GM20431 (cell line): ENCODE results near the gene SHLD2.
"Not testable (repeated sequence)": the region's sequence is repeated elsewhere in the genome, so short reads cannot be mapped to it uniquely, and the experiment has no call there.

Experiments
- in situ Hi-C: fragments of 300-500 bp; cut with MseI, MboI; formaldehyde crosslinking; loops from one replicate; pipeline ENCODE4 v1.15.0; 2020; ENCODE audit warnings: low sequenced_read_pairs; ENCODE audit not compliant: unreplicated experiment

SHLD2 gene, protein sequence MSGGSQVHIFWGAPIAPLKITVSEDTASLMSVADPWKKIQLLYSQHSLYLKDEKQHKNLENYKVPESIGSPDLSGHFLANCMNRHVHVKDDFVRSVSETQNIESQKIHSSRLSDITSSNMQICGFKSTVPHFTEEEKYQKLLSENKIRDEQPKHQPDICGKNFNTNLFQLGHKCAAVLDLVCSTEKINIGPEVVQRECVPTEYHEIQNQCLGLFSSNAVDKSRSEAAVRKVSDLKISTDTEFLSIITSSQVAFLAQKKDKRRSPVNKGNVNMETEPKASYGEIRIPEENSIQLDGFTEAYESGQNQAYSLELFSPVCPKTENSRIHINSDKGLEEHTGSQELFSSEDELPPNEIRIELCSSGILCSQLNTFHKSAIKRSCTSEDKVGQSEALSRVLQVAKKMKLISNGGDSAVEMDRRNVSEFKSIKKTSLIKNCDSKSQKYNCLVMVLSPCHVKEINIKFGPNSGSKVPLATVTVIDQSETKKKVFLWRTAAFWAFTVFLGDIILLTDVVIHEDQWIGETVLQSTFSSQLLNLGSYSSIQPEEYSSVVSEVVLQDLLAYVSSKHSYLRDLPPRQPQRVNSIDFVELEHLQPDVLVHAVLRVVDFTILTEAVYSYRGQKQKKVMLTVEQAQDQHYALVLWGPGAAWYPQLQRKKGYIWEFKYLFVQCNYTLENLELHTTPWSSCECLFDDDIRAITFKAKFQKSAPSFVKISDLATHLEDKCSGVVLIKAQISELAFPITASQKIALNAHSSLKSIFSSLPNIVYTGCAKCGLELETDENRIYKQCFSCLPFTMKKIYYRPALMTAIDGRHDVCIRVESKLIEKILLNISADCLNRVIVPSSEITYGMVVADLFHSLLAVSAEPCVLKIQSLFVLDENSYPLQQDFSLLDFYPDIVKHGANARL

GRCh38 chr10:87094373-87095235 lies at the start of gene SHLD2, which contains the start of gene GLUD1:
Gene SHLD2, plus strand, starts transcription at chr10:87095206. Its CDS starts 56,149 bp downstream, at chr10:87151355.
Gene GLUD1, minus strand, starts transcription at chr10:87094843. Its CDS starts 74 bp downstream, at chr10:87094769.
- in situ Hi-C loops, result no loop called here

GRCh38 chr10:87045434-87045938 lies 49.5 kb upstream of the SHLD2 start:
- in situ Hi-C loops, result no loop called here

DNA sequence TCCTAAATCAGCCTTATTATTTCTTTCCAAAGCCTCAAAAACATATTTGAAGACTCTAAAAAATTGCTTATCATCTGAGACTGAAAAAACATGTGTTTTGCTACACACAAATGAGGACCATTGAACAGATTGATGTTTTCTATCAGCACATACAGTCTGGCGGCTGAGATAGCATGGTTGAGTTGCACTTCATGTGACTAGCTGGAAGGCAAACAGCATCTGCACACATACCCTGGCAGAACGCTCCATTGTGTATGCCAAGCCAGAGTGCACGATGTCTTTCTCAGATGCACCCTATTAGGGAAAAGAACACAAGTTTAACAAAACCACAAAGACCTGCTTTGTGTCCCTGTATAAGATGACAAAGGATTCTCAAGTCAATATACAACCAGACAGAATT lies 41.9 kb upstream of the SHLD2 start:
- in situ Hi-C loops, result no loop called here

GRCh38 chr10:87053577-87054181 lies 41.3 kb upstream of the SHLD2 start:
- in situ Hi-C loops, result no loop called here

GRCh38 chr10:87054373-87055295 lies 40.4 kb upstream of the SHLD2 start:
- in situ Hi-C loops, result no loop called here

- in situ Hi-C loops, result no loop called here
Observed at GRCh38 chr10:87058171-87058570, 36.8 kb upstream of the SHLD2 start.

DNA sequence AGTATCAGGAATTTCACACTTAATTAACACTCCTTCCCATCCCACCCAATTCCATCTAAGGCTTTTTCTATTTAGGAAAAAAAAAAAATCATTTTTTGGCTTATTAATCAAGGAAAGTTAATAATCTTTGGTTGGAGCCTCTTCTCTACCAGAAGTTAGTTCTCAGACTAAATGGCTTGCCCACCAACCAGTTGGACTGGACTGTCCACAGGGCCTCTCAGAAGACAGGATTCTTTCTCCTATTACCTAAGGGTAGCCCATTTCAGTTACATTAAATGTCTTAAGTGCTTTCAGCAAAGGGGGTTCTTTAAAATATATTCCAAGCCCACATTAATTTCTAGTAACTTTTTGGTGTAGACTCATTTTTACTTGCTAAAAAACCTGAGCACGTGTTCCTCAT lies 35.6 kb upstream of the SHLD2 start:
- in situ Hi-C loops, result no loop called here

DNA sequence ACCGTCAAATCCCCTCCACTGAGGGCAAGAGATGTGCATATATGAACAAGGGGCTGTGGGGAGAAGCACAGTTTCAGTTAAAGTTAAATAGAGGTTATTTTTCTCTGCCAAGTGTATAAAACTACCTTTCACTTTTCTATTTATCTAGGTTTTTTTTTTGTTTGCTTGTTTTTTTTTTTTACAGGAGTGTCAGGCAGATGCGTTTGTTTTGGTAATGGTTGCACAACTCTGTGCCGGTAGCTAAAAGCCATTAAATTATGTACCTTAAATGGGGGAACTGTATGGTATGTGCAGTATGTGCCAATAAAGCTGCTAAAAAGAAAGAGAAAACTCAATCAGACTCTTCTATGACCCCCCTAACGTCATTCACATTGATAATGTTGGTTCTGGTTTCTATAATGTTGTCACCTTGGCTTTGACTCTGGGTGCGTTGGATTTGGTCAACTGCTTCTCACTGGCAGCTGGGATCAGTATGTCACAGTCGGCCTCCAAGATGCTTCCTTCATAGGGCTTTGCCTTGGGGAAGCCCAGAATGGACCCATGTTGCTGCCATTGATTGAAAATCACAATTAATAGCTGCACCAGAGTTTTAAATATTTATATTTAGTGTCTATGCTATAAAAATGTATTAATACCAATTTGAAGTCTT lies 34.6 kb upstream of the SHLD2 start:
- in situ Hi-C loops, result no loop called here

DNA sequence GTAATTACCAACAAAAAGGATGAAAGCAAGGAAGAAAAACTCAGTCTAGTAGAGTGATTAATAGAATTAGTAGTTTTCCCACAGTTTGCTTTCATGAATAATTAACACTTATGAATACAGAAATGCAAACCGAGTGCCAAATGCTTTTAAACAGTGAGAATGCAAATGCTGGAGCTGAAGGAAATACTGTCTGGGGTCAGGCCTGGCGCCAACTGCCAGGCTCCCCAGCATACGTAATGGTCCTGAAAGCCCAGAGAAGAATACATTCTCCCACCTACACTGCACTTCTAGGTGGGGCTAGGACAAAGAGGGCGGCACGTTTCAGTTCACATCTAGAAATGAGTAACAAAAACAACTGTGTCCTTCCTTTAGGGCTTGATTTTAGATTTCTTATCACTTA lies 30.4 kb upstream of the SHLD2 start:
- in situ Hi-C loops, result no loop called here

DNA sequence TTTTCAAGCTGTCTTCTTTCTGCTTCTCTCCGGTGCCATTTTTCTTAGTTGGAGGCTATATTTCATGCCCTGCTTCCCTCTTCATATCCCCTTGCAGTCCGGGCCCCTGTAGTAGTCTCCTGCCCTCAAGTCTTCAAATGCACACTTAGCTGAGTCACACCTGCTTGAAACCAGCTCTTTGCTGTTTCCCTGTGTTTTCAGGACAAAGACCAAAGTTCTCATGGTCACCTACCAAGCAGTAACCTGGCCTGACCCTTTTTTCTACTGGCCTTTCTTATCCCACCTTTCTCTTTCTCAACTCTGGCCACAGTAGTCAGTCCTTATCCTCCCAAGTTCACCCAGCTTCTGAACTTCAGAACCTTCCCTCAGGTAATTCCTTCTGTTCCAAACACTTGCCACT lies 28.8 kb upstream of the SHLD2 start:
- in situ Hi-C loops, result no loop called here

DNA sequence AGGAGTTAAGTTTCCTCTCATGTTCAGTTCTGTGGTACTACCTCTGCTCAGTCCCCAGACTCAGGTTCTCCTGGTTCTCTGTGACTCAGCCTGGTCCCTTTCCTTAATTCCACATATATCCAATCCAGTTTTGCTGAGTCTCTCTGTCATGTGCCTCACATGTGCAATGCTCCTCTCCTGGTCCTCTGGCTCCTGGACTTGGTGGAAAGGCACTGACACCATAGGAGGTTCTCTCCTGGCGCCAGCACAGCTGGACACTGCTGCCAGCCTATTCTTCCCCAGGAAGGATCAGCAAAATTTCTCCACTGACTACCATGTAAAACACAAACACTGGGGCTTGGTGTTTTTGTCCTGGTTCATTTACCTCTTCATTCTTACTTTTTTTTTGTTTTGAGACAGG lies 28.1 kb upstream of the SHLD2 start:
- in situ Hi-C loops, result no loop called here

DNA sequence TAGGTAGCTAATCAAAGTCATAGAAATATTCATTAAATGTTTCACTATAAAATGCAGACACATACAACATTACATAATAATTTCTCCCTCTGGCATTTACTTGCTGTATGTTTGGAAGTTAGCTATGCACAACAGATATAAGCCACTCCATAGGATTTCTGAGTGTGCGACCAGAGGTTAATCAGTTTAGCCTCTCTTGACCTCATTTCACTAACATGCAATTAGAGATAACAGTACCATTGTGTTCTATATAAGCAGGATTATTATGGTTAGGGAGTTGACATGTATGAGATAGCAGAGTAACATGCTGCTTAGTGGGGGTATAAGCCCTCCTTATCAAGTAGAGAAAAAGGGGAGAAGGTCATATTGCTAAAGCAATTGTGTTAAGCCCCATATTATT lies 26.7 kb upstream of the SHLD2 start:
- in situ Hi-C loops, result no loop called here

- in situ Hi-C loops, result no loop called here
Observed at GRCh38 chr10:87072449-87072848, 22.6 kb upstream of the SHLD2 start.

DNA sequence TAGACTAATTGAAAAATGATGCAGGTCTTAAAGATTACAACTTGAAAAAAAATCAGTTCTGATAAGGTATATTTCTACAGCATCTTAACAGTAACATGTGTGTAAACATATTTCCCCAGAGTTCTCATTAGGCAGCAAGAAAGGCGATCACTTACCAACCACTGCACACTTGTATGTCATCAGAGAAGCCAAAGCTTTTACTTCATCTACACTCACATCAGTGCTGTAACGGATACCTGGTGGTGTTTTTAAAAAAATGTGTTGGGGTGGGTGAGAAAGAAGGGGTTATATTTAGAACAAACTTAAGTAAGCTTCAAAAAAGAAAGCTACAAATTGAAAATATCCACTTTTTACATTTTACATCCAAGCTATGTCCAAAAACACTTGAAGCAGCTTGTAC lies 18.6 kb upstream of the SHLD2 start:
- in situ Hi-C loops, result not testable (repeated sequence)

DNA sequence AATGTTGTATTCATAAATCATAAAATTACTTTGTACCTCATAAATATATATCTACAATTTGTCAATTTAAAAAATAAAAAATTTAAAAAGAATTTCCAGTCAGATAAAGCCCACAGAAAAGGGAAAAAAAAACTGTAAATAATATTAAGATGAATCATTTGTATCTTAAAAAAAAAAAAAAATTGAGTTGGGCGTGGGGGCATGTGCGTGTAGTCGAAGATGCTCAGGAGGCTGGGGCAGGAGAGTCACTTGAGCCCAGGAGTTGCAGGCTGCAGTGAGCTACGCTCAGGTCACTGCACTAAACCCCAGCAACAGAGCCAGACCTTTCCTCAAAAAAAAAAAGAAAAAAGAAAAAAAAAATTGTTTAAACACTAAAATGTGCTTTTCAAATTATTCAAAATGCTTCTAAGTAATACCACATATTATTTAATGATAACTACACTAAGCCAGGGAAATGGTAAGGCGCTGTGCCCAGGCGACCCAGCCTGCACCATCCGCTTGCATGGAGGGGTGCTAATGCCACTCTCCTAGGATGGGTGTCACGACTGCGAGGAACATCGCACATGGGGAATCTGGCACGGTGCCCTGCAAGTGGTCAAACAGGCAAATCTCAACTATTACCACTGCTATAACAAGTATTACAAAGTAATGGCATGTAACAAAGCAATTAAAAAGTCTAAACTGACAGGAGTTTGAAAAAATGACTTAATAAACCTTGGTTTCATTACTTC lies 15.7 kb upstream of the SHLD2 start:
- in situ Hi-C loops, result no loop called here

- in situ Hi-C loops, result not testable (repeated sequence)
Observed at GRCh38 chr10:87080621-87081020, 14.4 kb upstream of the SHLD2 start.

GRCh38 chr10:87081574-87081973 lies 13.4 kb upstream of the SHLD2 start:
- in situ Hi-C loops, result not testable (repeated sequence)
